Endodermal cell (in vitro differentiated cells): ENCODE data around the gene MS4A10. TPM values are rescaled to one million over a fixed set of nuclear protein-coding genes. Genes with fewer than 3 reads are reported as not detected.

Source experiments
- DNase-seq: peaks from one replicate; pipeline ENCODE4 v3.0.0-alpha.2; 2017
- H3K27ac ChIP-seq: 2 replicates; pipeline ENCODE4 v1.5.1; 2013; ENCODE audit warnings: mild to moderate bottlenecking, low read depth, low read length, moderate library complexity
- H3K27me3 ChIP-seq: 2 replicates; pipeline ENCODE4 v1.6.1; 2013; ENCODE audit warnings: mild to moderate bottlenecking, low read length, moderate library complexity; ENCODE audit not compliant: insufficient read depth, control insufficient read depth, poor library complexity, severe bottlenecking
- H3K36me3 ChIP-seq: 2 replicates; pipeline ENCODE4 v1.7.0; 2013; ENCODE audit warnings: mild to moderate bottlenecking, low read length, moderate library complexity; ENCODE audit not compliant: control insufficient read depth, insufficient read depth
- H3K4me1 ChIP-seq: one replicate; pipeline ENCODE4 v1.7.0; 2013; ENCODE audit warnings: low read length; ENCODE audit not compliant: control insufficient read depth, insufficient read depth
- H3K4me3 ChIP-seq: 2 replicates; pipeline ENCODE4 v1.5.1; 2013; ENCODE audit warnings: mild to moderate bottlenecking, low read length, moderate library complexity
- H3K9ac ChIP-seq: 2 replicates; pipeline ENCODE4 v1.6.1; 2013; ENCODE audit warnings: mild to moderate bottlenecking, low read length, moderate library complexity; ENCODE audit not compliant: poor library complexity, severe bottlenecking; ENCODE audit errors: extremely low read depth
- H3K9me3 ChIP-seq: 2 replicates; pipeline ENCODE4 v1.6.1; 2013; ENCODE audit warnings: mild to moderate bottlenecking, low read length, moderate library complexity; ENCODE audit not compliant: control insufficient read depth
- H3K27ac Mint-ChIP-seq: 2 replicates; pipeline ENCODE4 v1.8.0; 2020; ENCODE audit warnings: mixed read lengths
- H3K27me3 Mint-ChIP-seq: 2 replicates; pipeline ENCODE4 v1.8.0; 2021; ENCODE audit warnings: mild to moderate bottlenecking, mixed read lengths; ENCODE audit not compliant: insufficient read depth
- H3K36me3 Mint-ChIP-seq: 2 replicates; pipeline ENCODE4 v1.8.0; 2020; ENCODE audit warnings: low read depth, mixed read lengths
- H3K4me1 Mint-ChIP-seq: 2 replicates; pipeline ENCODE4 v1.8.0; 2020; ENCODE audit warnings: mixed read lengths
- H3K4me3 Mint-ChIP-seq: 2 replicates; pipeline ENCODE4 v1.8.0; 2020; ENCODE audit warnings: mild to moderate bottlenecking, moderate library complexity, mixed read lengths
- H3K9me3 Mint-ChIP-seq: 2 replicates; pipeline ENCODE4 v1.8.0; 2020; ENCODE audit warnings: mild to moderate bottlenecking, mixed read lengths
- WGBS, 2 experiments: methylation state at CpG; one replicate each; pipeline versions ENCODE4 v1.1.5 to v1.1.7; 2013; ENCODE audit warnings: missing lambda C conversion rate in 2 of 2, mixed read lengths in 1 of 2; ENCODE audit not compliant: insufficient coverage in 1 of 2, insufficient read length in 1 of 2; 5-methylcytosine and 5-hydroxymethylcytosine counted together
- total RNA-seq, 2 donors: library from RNA; stranded (reverse); fragmentation: NEBNext Ultra II Directional in 1 of 2; extraction: Animal tissue kit (Norgen Biotek cat#: 25700) in 1 of 2; gene quantifications; 2 replicates in 1 of 2; 3 replicates in 1 of 2; pipeline ENCODE4 v1.2.1, GENCODE V29; 2021
- TF ChIP-seq, protein P1 (sequence below): fragments of 200-600 bp; sonication (generic); conservative IDR thresholded peaks from 2 replicates; pipeline ENCODE4 v1.5.0; 2021; ENCODE audit warnings: antibody characterized with exemption, mild to moderate bottlenecking

MS4A10 gene
- total RNA-seq, 2 donors from 2014 or later = not detected

DNA sequence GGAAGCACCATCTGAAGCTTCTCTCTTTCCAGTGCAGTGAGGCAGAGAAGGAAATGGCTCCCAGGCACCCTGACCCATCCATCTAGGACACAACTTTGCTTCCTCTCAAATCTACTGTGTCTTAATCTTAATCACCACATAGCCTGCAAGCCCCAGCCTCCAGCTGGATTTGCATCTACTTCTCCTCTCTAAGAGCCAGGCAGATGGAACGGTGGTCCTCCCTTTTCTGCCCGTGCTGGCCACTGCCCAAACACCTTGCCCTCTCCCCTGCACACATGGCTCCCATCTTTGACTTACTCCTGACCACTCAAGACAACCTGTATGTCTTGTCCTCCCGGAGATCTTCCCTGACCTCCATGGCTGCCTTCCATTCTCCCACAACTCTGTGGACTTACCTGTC is 7.4 kb downstream of the MS4A10 start:
- H3K9me3 ChIP-seq = peaks cover 6% of the 10 kb centered on the region
- Mint-ChIP-seq H3K4me1 (no peaks in the 10 kb centered on the region), H3K9me3 (peaks cover 51% of the 10 kb centered on the region), H3K36me3 (no peaks in the 10 kb centered on the region), H3K27me3 (peaks cover 15% of the 10 kb centered on the region), H3K27ac (no peak overlapping the region), H3K4me3 (no peak overlapping the region)
- TF ChIP-seq, protein P1, sequence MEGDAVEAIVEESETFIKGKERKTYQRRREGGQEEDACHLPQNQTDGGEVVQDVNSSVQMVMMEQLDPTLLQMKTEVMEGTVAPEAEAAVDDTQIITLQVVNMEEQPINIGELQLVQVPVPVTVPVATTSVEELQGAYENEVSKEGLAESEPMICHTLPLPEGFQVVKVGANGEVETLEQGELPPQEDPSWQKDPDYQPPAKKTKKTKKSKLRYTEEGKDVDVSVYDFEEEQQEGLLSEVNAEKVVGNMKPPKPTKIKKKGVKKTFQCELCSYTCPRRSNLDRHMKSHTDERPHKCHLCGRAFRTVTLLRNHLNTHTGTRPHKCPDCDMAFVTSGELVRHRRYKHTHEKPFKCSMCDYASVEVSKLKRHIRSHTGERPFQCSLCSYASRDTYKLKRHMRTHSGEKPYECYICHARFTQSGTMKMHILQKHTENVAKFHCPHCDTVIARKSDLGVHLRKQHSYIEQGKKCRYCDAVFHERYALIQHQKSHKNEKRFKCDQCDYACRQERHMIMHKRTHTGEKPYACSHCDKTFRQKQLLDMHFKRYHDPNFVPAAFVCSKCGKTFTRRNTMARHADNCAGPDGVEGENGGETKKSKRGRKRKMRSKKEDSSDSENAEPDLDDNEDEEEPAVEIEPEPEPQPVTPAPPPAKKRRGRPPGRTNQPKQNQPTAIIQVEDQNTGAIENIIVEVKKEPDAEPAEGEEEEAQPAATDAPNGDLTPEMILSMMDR = no peak
- H3K27ac ChIP-seq = no peak overlapping the region
- H3K36me3 ChIP-seq = no peaks in the 10 kb centered on the region
- H3K4me3 ChIP-seq = no peak overlapping the region
- H3K27me3 ChIP-seq = no peaks in the 10 kb centered on the region
- 81 to 83% methylated on average over 3 of the region's 3 CpGs for WGBS, 2 experiments
- H3K9ac ChIP-seq = no peak overlapping the region
- H3K4me1 ChIP-seq = no peaks in the 10 kb centered on the region
- DNase-seq = no peak

DNA sequence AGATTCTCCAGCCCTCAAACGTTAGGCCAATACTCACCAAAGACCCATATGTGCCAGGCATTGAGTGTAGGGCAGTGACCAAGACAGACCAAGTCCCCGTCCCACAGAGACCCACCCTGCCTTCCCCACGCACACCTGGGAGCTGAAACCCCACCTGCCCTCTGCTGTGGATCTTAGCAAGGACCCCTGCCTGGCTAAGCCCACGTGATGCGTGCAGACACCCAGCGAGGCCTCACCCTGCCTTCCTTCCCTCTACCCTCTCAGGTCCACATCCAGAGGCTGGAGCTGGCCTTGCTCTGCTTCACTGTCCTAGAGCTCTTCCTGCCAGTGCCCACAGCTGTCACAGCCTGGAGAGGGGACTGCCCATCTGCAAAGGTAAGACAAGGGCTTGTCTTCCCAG is 10.2 kb downstream of the MS4A10 start:
- Mint-ChIP-seq H3K27me3 (peaks cover 17% of the 10 kb centered on the region), H3K4me3 (no peak overlapping the region), H3K36me3 (no peaks in the 10 kb centered on the region), H3K27ac (no peak overlapping the region), H3K4me1 (no peaks in the 10 kb centered on the region), H3K9me3 (peaks cover 41% of the 10 kb centered on the region)
- Histone ChIP-seq H3K27ac (no peak overlapping the region), H3K9me3 (peaks cover 6% of the 10 kb centered on the region), H3K36me3 (no peaks in the 10 kb centered on the region), H3K9ac (no peak overlapping the region), H3K4me1 (no peaks in the 10 kb centered on the region), H3K27me3 (no peaks in the 10 kb centered on the region), H3K4me3 (no peak overlapping the region)
- 78% methylated on average over 4 to 6 of the region's 6 CpGs for WGBS, 2 experiments
- TF ChIP-seq, protein P1 = no peak
- DNase-seq = no peak

DNA sequence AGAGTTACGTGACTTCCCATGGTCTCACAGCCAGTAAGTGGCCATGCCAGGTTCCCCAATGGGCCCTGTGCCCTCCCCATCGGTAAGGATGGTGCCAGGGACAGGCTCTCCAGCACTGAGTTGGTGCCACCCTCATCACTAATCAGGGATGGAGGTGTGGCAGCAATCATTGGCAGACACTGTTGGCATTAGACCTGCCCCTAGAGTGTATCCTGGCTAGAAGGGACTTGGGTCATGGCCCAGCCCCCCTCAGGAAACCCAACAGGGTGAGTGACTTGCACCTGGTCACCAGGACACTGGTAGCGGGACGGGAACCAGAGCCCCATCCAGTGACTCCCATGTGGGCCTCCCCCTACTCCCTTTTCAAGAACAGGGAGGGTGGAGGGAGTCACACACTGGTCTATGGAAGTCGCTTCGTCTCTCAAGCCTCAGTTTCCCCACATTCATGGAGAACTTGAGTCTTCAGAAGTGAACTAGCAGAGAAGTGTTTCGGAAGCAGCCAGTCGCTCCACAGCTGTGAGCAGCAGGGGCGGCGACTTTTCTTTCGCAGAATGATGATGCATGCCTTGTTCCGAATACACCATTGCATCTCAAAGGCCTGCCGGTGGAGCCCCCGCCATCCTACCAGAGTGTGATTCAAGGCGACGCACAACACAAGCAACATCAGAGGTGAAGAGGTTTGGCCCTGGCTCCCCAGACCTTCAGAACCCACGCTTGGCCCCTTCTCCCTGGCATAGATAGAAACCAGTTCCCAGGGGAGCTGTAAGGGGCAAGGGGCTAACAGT is 12.9 kb downstream of the MS4A10 start:
- no peak for DNase-seq
- peaks cover 17% of the 10 kb centered on the region for H3K9me3 Mint-ChIP-seq
- no peaks in the 10 kb centered on the region for H3K36me3 Mint-ChIP-seq

More for the DNA sequence above, 12.9 kb downstream of the MS4A10 start:
- Histone ChIP-seq H3K4me1 (no peaks in the 10 kb centered on the region), H3K4me3 (no peak overlapping the region), H3K36me3 (no peaks in the 10 kb centered on the region), H3K9me3 (no peaks in the 10 kb centered on the region), H3K9ac (no peak overlapping the region), H3K27me3 (no peaks in the 10 kb centered on the region), H3K27ac (no peak overlapping the region)
- TF ChIP-seq, protein P1 = no peak
- WGBS, 2 experiments = 85 to 89% methylated on average over 12 to 17 of the region's 17 CpGs
- H3K27me3 Mint-ChIP-seq = peaks cover 21% of the 10 kb centered on the region
- H3K4me3 Mint-ChIP-seq = no peak overlapping the region
- H3K27ac Mint-ChIP-seq = no peak overlapping the region
- H3K4me1 Mint-ChIP-seq = no peaks in the 10 kb centered on the region
